Neural cell (in vitro differentiated cells): Measurements from ENCODE around the gene ANKS1A. TPM values are rescaled to one million over a fixed set of nuclear protein-coding genes. Genes with fewer than 3 reads are reported as not detected.

ENCODE experiments used
- H2AFZ ChIP-seq: fragments of 200-600, 300-800 bp; sonication (generic), shearing (Covaris generic); 2 replicates; pipeline ENCODE4 v1.6.0; 2014; ENCODE audit warnings: low read depth, mild to moderate bottlenecking, antibody characterized with exemption, low read length, moderate library complexity
- H3F3A ChIP-seq: fragments of 200-600 bp; shearing (Covaris generic); 2 replicates; pipeline ENCODE4 v1.6.1; 2016; ENCODE audit warnings: mild to moderate bottlenecking, moderate library complexity, mixed read lengths, antibody characterized with exemption, low read length; ENCODE audit not compliant: insufficient read depth, poor library complexity, severe bottlenecking
- H3K27ac ChIP-seq: fragments of 200-600, 300-800 bp; sonication (generic), shearing (Covaris generic); 2 replicates; pipeline ENCODE4 v1.5.1; 2014; ENCODE audit warnings: mild to moderate bottlenecking, low read length, moderate library complexity
- H3K27me3 ChIP-seq: fragments of 300-800, 200-600 bp; sonication (generic), shearing (Covaris generic); 2 replicates; pipeline ENCODE4 v1.6.0; 2014; ENCODE audit warnings: mild to moderate bottlenecking, low read depth, low read length, moderate library complexity; ENCODE audit not compliant: insufficient read depth
- H3K36me3 ChIP-seq: fragments of 300-800, 200-600 bp; sonication (generic), shearing (Covaris generic); 2 replicates; pipeline ENCODE4 v1.5.1; 2014; ENCODE audit warnings: mild to moderate bottlenecking, antibody characterized with exemption, low read length, moderate library complexity; ENCODE audit not compliant: insufficient read depth
- H3K4me2 ChIP-seq: fragments of 300-800, 200-600 bp; sonication (generic), shearing (Covaris generic); 2 replicates; pipeline ENCODE4 v1.6.0; 2014; ENCODE audit warnings: mild to moderate bottlenecking, low read length
- H3K4me3 ChIP-seq: fragments of 300-800, 200-600 bp; sonication (generic), shearing (Covaris generic); 2 replicates; pipeline ENCODE4 v1.5.1; 2014; ENCODE audit warnings: mild to moderate bottlenecking, low read length, moderate library complexity
- H3K79me2 ChIP-seq: fragments of 200-600 bp; shearing (Covaris generic); replicated peaks from 2 replicates; pipeline ENCODE4 v1.6.0; 2014; ENCODE audit warnings: mild to moderate bottlenecking, low read length, moderate library complexity; ENCODE audit not compliant: insufficient read depth
- H3K9ac ChIP-seq: fragments of 300-800, 200-600 bp; sonication (generic), shearing (Covaris generic); 2 replicates; pipeline ENCODE4 v1.6.1; 2016; ENCODE audit warnings: mild to moderate bottlenecking, low read length, mixed read lengths
- H3K9me2 ChIP-seq: fragments of 200-600 bp; shearing (Covaris generic); 2 replicates; pipeline ENCODE4 v1.6.1; 2016; ENCODE audit warnings: mild to moderate bottlenecking, low read length, mixed read lengths; ENCODE audit not compliant: insufficient read depth
- H3K9me3 ChIP-seq: fragments of 200-600, 300-800 bp; sonication (generic), shearing (Covaris generic); 2 replicates; pipeline ENCODE4 v1.6.1; 2016; ENCODE audit warnings: mild to moderate bottlenecking, mixed run types, low read length, moderate library complexity, mixed read lengths
- H4K20me1 ChIP-seq: fragments of 200-600 bp; shearing (Covaris generic); 2 replicates; pipeline ENCODE4 v1.6.1; 2016; ENCODE audit warnings: mild to moderate bottlenecking, mixed run types; ENCODE audit not compliant: insufficient read depth
- EP300 ChIP-seq: fragments of 450-650 bp; conservative IDR thresholded peaks from 2 replicates; pipeline ENCODE4 v1.6.1; 2014; ENCODE audit warnings: antibody characterized with exemption, mild to moderate bottlenecking, moderate library complexity; ENCODE audit not compliant: poor library complexity, severe bottlenecking
- EZH2 ChIP-seq: fragments of 200-600, 300-800 bp; shearing (Covaris generic), sonication (generic); IDR thresholded peaks from 2 replicates; pipeline ENCODE4 v1.6.1; 2014; ENCODE audit warnings: antibody characterized with exemption, low read length, borderline replicate concordance, mild to moderate bottlenecking; ENCODE audit not compliant: insufficient read depth, poor library complexity, severe bottlenecking
- MXI1 ChIP-seq: fragments of 450-650 bp; conservative IDR thresholded peaks from 2 replicates; pipeline ENCODE4 v1.6.1; 2014; ENCODE audit warnings: antibody characterized with exemption, mild to moderate bottlenecking; ENCODE audit not compliant: poor library complexity, severe bottlenecking
- POLR2AphosphoS5 ChIP-seq: IDR thresholded peaks from 2 replicates; pipeline ENCODE4 v1.6.1; 2012
- RAD21 ChIP-seq: fragments of 450-650 bp; conservative IDR thresholded peaks from 2 replicates; pipeline ENCODE4 v1.6.1; 2014; ENCODE audit warnings: antibody characterized with exemption, mild to moderate bottlenecking, moderate library complexity
- SMC3 ChIP-seq: fragments of 450-650 bp; conservative IDR thresholded peaks from 2 replicates; pipeline ENCODE4 v1.6.1; 2014; ENCODE audit warnings: antibody characterized with exemption, mild to moderate bottlenecking, moderate library complexity; ENCODE audit not compliant: poor library complexity
- TAF1 ChIP-seq: IDR thresholded peaks from 2 replicates; pipeline ENCODE4 v1.6.1; 2012; ENCODE audit warnings: low read depth
- polyA plus RNA-seq: library from polyadenylated mRNA; depleted of rRNA; stranded (reverse); fragments of >200 nt; gene quantifications from 2 replicates; pipeline ENCODE4 v1.2.3, GENCODE V29; 2014
- TF ChIP-seq, protein P1 (sequence below): IDR thresholded peaks from 2 replicates; pipeline ENCODE4 v1.6.1; 2012; ENCODE audit warnings: borderline replicate concordance
- TF ChIP-seq, protein P2 (sequence below): fragments of 450-650 bp; IDR thresholded peaks from 2 replicates; pipeline ENCODE4 v1.5.1; 2014; ENCODE audit warnings: antibody characterized with exemption, mild to moderate bottlenecking, moderate library complexity; ENCODE audit not compliant: poor library complexity, severe bottlenecking

Gene ANKS1A
- polyA plus RNA-seq, 1 donor from 2014 or later: 22.6 TPM

DNA sequence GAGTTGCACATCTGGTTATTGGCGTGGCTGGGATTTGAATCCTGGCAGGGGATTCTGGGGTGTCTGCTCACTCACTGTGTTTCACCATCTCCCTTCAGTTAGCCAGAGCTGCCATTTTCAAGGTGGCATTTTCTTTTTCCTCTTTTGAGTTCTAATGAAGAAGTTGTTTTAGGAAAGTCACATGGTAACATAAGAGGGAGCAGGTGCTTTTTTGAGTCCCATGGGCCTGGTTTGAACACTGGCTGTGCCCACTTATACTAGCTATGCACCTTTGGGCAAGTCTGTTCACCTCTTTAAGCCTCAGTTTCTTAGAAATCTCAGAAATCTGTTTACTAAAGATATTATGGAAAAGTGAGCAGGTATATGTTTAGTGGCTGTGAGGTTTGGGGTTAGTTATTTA lies 39.6 kb downstream of the ANKS1A start:
- Histone ChIP-seq H4K20me1 (no peaks in the 10 kb centered on the region), H3K9me3 (no peaks in the 10 kb centered on the region), H3K4me2 (no peak overlapping the region), H3K9me2 (no peaks in the 10 kb centered on the region), H2AFZ (no peak overlapping the region), H3K36me3 (no peaks in the 10 kb centered on the region), H3K79me2 (no peaks in the 10 kb centered on the region), H3K27ac (no peak overlapping the region), H3K27me3 (no peaks in the 10 kb centered on the region), H3K9ac (no peak overlapping the region), H3K4me3 (no peak overlapping the region), H3F3A (no peaks in the 10 kb centered on the region)
- TF ChIP-seq POLR2AphosphoS5 (no peak), MXI1 (no peak), EP300 (no peak), TAF1 (no peak), EZH2 (no peak), RAD21 (no peak), SMC3 (no peak)
- TF ChIP-seq, protein P1, sequence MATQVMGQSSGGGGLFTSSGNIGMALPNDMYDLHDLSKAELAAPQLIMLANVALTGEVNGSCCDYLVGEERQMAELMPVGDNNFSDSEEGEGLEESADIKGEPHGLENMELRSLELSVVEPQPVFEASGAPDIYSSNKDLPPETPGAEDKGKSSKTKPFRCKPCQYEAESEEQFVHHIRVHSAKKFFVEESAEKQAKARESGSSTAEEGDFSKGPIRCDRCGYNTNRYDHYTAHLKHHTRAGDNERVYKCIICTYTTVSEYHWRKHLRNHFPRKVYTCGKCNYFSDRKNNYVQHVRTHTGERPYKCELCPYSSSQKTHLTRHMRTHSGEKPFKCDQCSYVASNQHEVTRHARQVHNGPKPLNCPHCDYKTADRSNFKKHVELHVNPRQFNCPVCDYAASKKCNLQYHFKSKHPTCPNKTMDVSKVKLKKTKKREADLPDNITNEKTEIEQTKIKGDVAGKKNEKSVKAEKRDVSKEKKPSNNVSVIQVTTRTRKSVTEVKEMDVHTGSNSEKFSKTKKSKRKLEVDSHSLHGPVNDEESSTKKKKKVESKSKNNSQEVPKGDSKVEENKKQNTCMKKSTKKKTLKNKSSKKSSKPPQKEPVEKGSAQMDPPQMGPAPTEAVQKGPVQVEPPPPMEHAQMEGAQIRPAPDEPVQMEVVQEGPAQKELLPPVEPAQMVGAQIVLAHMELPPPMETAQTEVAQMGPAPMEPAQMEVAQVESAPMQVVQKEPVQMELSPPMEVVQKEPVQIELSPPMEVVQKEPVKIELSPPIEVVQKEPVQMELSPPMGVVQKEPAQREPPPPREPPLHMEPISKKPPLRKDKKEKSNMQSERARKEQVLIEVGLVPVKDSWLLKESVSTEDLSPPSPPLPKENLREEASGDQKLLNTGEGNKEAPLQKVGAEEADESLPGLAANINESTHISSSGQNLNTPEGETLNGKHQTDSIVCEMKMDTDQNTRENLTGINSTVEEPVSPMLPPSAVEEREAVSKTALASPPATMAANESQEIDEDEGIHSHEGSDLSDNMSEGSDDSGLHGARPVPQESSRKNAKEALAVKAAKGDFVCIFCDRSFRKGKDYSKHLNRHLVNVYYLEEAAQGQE: no peak
- TF ChIP-seq, protein P2, sequence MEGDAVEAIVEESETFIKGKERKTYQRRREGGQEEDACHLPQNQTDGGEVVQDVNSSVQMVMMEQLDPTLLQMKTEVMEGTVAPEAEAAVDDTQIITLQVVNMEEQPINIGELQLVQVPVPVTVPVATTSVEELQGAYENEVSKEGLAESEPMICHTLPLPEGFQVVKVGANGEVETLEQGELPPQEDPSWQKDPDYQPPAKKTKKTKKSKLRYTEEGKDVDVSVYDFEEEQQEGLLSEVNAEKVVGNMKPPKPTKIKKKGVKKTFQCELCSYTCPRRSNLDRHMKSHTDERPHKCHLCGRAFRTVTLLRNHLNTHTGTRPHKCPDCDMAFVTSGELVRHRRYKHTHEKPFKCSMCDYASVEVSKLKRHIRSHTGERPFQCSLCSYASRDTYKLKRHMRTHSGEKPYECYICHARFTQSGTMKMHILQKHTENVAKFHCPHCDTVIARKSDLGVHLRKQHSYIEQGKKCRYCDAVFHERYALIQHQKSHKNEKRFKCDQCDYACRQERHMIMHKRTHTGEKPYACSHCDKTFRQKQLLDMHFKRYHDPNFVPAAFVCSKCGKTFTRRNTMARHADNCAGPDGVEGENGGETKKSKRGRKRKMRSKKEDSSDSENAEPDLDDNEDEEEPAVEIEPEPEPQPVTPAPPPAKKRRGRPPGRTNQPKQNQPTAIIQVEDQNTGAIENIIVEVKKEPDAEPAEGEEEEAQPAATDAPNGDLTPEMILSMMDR: no peak

DNA sequence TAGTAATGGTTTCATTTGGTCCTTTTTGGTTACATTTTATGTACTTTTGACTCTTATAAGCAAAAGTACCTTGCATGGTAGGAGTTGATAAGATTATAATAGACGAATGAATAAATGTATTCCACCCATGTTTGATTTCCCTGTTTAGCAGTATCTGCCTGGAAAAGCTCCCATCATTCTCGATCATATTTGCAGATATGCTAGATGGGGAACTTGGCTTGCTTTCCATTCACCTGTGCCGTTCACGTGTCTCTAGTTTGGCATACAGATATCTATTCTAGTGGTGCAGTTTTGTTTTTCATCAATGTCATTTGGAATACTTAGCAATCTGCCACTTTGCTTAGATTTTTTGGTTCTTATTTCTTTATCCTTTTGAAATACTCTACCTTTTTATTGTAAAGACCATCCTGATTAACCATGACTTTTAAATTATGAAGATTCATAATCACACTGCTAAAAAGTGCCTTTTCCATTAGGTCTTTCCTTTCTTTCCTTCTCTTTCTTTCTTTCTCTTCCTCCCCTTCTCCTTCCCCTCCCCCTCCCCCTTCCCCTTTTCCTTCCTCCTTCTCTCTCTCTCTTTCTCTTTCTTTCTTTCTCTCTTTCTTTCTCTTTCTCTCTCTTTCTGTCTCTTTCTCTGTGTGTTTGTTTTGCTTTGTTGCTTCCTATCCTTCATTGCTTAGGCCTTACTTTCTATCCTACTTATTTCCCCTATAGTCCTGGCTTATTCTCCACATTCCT lies 40.4 kb downstream of the ANKS1A start:
- no peak overlapping the region for H3K9ac ChIP-seq
- no peaks in the 10 kb centered on the region for H3K36me3 ChIP-seq
- no peaks in the 10 kb centered on the region for H3K9me2 ChIP-seq
- no peak overlapping the region for H2AFZ ChIP-seq
- H3K4me3 ChIP-seq: no peak overlapping the region
- no peaks in the 10 kb centered on the region for H3K27me3 ChIP-seq
- no peaks in the 10 kb centered on the region for H3K79me2 ChIP-seq
- no peaks in the 10 kb centered on the region for H4K20me1 ChIP-seq
- no peak overlapping the region for H3K27ac ChIP-seq
- no peak for TF ChIP-seq RAD21
- TF ChIP-seq, protein P1: no peak
- TF ChIP-seq POLR2AphosphoS5: no peak
- TF ChIP-seq SMC3: no peak
- no peak for TF ChIP-seq TAF1
- no peak for TF ChIP-seq MXI1
- TF ChIP-seq EZH2: no peak
- no peak for TF ChIP-seq EP300
- TF ChIP-seq, protein P2: no peak
- no peaks in the 10 kb centered on the region for H3F3A ChIP-seq
- no peak overlapping the region for H3K4me2 ChIP-seq
- no peaks in the 10 kb centered on the region for H3K9me3 ChIP-seq
